Bronchus fibroblast of lung (primary cell): Measurements from ENCODE around the gene MYOG. TPM values are rescaled to one million over a fixed set of nuclear protein-coding genes. Genes with fewer than 3 reads are reported as not detected.

Source experiments
- total RNA-seq: library from RNA; depleted of rRNA; stranded (reverse); fragments of >200 nt; gene quantifications from 2 replicates; pipeline ENCODE4 v1.2.3, GENCODE V29; 2015

MYOG gene
- total RNA-seq, result under 0.01 TPM in 1 of 2 replicates, not detected in the other

GRCh38 chr1:203085528-203086406 lies at the start of gene MYOG:
TSS of gene MYOG (minus strand) at chr1:203086012. CDS start at chr1:203085961, 51 bp downstream.

GRCh38 chr1:203127666-203128430 lies 42.0 kb upstream of the MYOG start, which contains the start of gene ADORA1:
TSS of gene ADORA1 (plus strand) at chr1:203127726. CDS start at chr1:203128842, 1,116 bp downstream.

Other genes starting within 250 kb of the MYOG start
- 4.0 TPM in 2 replicates for gene RABIF, start 196.9 kb downstream of the MYOG start, total RNA-seq
- 22.4 TPM in 2 replicates for gene KLHL12, start 158.8 kb downstream of the MYOG start, total RNA-seq
- 61.1 and 65.1 TPM in 2 replicates for gene ADIPOR1, start 127.7 kb downstream of the MYOG start, total RNA-seq
- 21.0 and 27.5 TPM in 2 replicates for gene CYB5R1, start 118.8 kb downstream of the MYOG start, total RNA-seq
- gene TMEM183A, start 78.6 kb downstream of the MYOG start, total RNA-seq, result 52.0 and 61.7 TPM in 2 replicates
- 0.89 and 1.7 TPM in 2 replicates for gene PPFIA4, start 59.5 kb downstream of the MYOG start, total RNA-seq
- under 0.01 and 0.45 TPM in 2 replicates for gene ADORA1, start 41.7 kb upstream of the MYOG start, total RNA-seq
- gene MYBPH, start 89.8 kb upstream of the MYOG start, total RNA-seq, result not detected in 2 replicates
- 0.50 and 0.59 TPM in 2 replicates for gene CHI3L1, start 100.7 kb upstream of the MYOG start, total RNA-seq
- not detected in 2 replicates for gene CHIT1, start 143.7 kb upstream of the MYOG start, total RNA-seq
- gene BTG2, start 219.5 kb upstream of the MYOG start, total RNA-seq, result 5.5 and 7.1 TPM in 2 replicates